ENCODE results near the gene HHIPL1. TPM values are rescaled to one million over a fixed set of nuclear protein-coding genes. Genes with fewer than 3 reads are reported as not detected.
A peak's percentile ranks its signal among the peaks of the same experiment; 100 is the strongest.

The HHIPL1 gene
- total RNA-seq, 3 donors from 2014 or later: 0.26 to 3.2 (median 1.1) TPM

DNA sequence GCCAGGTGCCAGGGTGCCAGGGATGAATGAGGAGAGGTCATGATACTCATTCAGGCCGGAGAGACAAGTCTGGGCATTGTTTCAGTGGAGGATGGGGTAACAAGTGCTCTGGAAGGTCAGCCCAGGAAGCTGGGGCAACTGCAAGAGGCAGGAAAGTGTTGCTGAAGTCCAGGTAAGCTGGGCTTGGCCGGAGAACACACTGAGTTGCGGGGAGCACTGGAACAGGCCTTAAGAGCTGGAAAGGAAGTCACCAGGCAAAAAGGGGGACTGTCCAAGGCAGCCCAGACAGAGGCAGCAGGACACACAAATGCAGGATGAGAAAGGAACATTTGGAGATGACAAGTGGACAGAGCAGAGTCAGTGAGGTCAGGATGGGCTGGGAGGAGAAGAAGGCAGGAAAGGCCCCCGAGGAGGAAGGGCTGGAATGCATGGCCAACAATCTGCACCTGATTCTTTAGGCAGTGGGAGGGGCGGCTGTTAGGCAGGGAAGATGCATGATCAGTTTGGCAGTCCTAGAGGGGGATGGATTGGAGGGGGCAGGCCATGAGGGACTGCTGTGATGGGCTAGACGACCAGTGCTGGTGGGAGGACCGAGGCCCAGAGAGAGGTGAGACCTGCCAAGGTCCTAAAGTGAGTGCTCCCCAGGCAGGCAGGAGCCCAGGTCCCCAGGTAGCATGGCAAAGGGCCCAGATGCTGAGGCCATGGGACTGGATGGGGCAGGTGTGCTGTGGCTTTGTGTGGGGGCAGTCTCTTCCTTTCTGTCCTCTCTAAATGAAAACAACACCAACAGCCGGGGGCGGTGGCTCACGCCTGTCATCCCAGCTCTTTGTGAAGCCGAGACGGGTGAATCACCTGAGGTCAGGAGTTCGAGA lies 17.2 kb upstream of the HHIPL1 start:
- TF ChIP-seq, protein P1, sequence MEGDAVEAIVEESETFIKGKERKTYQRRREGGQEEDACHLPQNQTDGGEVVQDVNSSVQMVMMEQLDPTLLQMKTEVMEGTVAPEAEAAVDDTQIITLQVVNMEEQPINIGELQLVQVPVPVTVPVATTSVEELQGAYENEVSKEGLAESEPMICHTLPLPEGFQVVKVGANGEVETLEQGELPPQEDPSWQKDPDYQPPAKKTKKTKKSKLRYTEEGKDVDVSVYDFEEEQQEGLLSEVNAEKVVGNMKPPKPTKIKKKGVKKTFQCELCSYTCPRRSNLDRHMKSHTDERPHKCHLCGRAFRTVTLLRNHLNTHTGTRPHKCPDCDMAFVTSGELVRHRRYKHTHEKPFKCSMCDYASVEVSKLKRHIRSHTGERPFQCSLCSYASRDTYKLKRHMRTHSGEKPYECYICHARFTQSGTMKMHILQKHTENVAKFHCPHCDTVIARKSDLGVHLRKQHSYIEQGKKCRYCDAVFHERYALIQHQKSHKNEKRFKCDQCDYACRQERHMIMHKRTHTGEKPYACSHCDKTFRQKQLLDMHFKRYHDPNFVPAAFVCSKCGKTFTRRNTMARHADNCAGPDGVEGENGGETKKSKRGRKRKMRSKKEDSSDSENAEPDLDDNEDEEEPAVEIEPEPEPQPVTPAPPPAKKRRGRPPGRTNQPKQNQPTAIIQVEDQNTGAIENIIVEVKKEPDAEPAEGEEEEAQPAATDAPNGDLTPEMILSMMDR (IDR thresholded peaks at IDR 0.05): no peak
- Histone ChIP-seq H3K4me1 (ENCODE audit: low read depth) (no peaks in the 10 kb centered on the region), H3K4me3 (no peak overlapping the region), H3K9me3 (no peaks in the 10 kb centered on the region), H3K36me3 (ENCODE audit: low read depth) (no peaks in the 10 kb centered on the region)
- ATAC-seq (no peak), DNase-seq (no peak)
- intact Hi-C loops (cut with DNase I, micrococcal nuclease): loop anchor here (2.0 kb wide), 1 partner anchor 109 kb away; no protein-coding TSS in a partner anchor

GRCh38 chr14:99628887-99629618 lies 15.9 kb upstream of the HHIPL1 start:
- TF ChIP-seq, protein P1 (IDR thresholded peaks at IDR 0.05): peak; percentile 98
- ATAC-seq: peak; percentile 94
- Histone ChIP-seq H3K36me3 (ENCODE audit: low read depth) (no peaks in the 10 kb centered on the region), H3K4me3 (no peak overlapping the region), H3K4me1 (ENCODE audit: low read depth) (no peaks in the 10 kb centered on the region), H3K9me3 (no peaks in the 10 kb centered on the region)
- peak; percentile 81 to 86 (median 85) for DNase-seq
- intact Hi-C loops (cut with DNase I, micrococcal nuclease): loop anchor here in 1 of 2 donors (2.0 kb wide), 1 partner anchor 110 kb away; no protein-coding TSS in a partner anchor

DNA sequence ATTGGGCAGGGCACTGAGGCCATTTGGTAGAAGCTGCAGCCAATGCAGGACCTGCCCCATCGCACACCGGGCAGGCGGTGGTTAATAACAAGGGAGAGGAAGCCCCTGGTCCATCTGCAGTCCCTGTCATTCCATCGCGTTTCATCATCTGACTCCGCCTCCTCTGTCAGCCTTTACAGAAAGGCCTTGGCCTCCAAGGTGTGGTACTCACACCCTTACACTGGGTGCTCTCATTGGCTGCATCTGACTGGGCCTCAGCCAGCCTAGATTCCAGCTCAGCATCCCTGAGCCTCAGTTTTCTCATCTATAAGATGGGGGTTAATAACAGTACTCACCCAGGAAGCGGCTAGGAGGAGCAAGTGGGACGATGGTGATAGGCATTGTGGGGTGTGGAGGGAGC lies 14.7 kb upstream of the HHIPL1 start:
- no peak overlapping the region for H3K4me3 ChIP-seq
- TF ChIP-seq, protein P1 (IDR thresholded peaks at IDR 0.05): no peak
- no peaks in the 10 kb centered on the region for H3K4me1 ChIP-seq (ENCODE audit: low read depth)
- no peaks in the 10 kb centered on the region for H3K36me3 ChIP-seq (ENCODE audit: low read depth)
- DNase-seq: no peak
- intact Hi-C loops (cut with DNase I, micrococcal nuclease): no loop called here
- no peak for ATAC-seq
- no peaks in the 10 kb centered on the region for H3K9me3 ChIP-seq

- TF ChIP-seq, protein P1 (IDR thresholded peaks at IDR 0.05): no peak
- intact Hi-C loops (cut with DNase I, micrococcal nuclease): no loop called here
Measured at GRCh38 chr14:99632410-99633035, 12.4 kb upstream of the HHIPL1 start.

GRCh38 chr14:99633141-99633540 lies 11.8 kb upstream of the HHIPL1 start:
- H3K9me3 ChIP-seq: no peaks in the 10 kb centered on the region
- H3K4me1 ChIP-seq (ENCODE audit: low read depth): no peaks in the 10 kb centered on the region
- intact Hi-C loops (cut with DNase I, micrococcal nuclease): no loop called here
- TF ChIP-seq, protein P1 (IDR thresholded peaks at IDR 0.05): no peak
- no peak for DNase-seq
- ATAC-seq: no peak
- no peaks in the 10 kb centered on the region for H3K36me3 ChIP-seq (ENCODE audit: low read depth)
- H3K4me3 ChIP-seq: no peak overlapping the region

More at GRCh38 chr14:99632410-99633035, 12.4 kb upstream of the HHIPL1 start:
- Histone ChIP-seq H3K4me1 (ENCODE audit: low read depth) (no peaks in the 10 kb centered on the region), H3K4me3 (no peak overlapping the region), H3K36me3 (ENCODE audit: low read depth) (no peaks in the 10 kb centered on the region), H3K9me3 (no peaks in the 10 kb centered on the region)
- ATAC-seq: no peak
- no peak for DNase-seq
